Subcutaneous abdominal adipose tissue (tissue), 5 donors: Measurements from ENCODE around the gene LRIF1.

Experiments used
- H3K27ac ChIP-seq: one replicate; pipeline ENCODE4 v1.7.0; 2013; ENCODE audit warnings: low read depth, mild to moderate bottlenecking, inconsistent platforms, low read length, moderate library complexity
- H3K27me3 ChIP-seq, 5 donors: one replicate each; pipeline ENCODE4 v1.7.0; 2013; ENCODE audit warnings: low read length in 5 of 5, inconsistent platforms in 1 of 5; ENCODE audit not compliant: control insufficient read depth in 5 of 5, insufficient read depth in 4 of 5
- H3K36me3 ChIP-seq, 5 donors: one replicate each; pipeline ENCODE4 v1.7.0; 2013; ENCODE audit warnings: low read length in 5 of 5; ENCODE audit not compliant: control insufficient read depth in 5 of 5, insufficient read depth in 5 of 5
- H3K4me1 ChIP-seq, 5 donors: one replicate each; pipeline ENCODE4 v1.7.0; 2013; ENCODE audit warnings: low read length in 5 of 5, mild to moderate bottlenecking in 3 of 5, moderate library complexity in 1 of 5; ENCODE audit not compliant: control insufficient read depth in 5 of 5, insufficient read depth in 5 of 5
- H3K4me3 ChIP-seq, 5 donors: one replicate each; pipeline ENCODE4 v1.7.0; 2013; ENCODE audit warnings: low read length in 5 of 5, low read depth in 1 of 5
- H3K9ac ChIP-seq, 5 donors: one replicate each; pipeline ENCODE4 v1.7.0; 2013; ENCODE audit warnings: low read length in 5 of 5, mild to moderate bottlenecking in 4 of 5, moderate library complexity in 3 of 5
- H3K9me3 ChIP-seq, 5 donors: one replicate each; pipeline ENCODE4 v1.7.0; 2013; ENCODE audit warnings: low read length in 5 of 5; ENCODE audit not compliant: control insufficient read depth in 5 of 5
- donor health status: healthy.
- donor health status: healthy.
- donor health status: healthy.
- donor health status: healthy.
- donor health status: healthy.

Gene LRIF1

GRCh38 chr1:110976089-110976488 lies 12.4 kb upstream of the LRIF1 start:
- H3K27me3 ChIP-seq = peaks cover 0 to 5% (median 0%) of the 10 kb centered on the region in 5 donors
- H3K36me3 ChIP-seq = no peaks in the 10 kb centered on the region
- H3K27ac ChIP-seq = no peak overlapping the region
- H3K9ac ChIP-seq = no peak overlapping the region
- no peak overlapping the region for H3K4me3 ChIP-seq
- H3K9me3 ChIP-seq = peaks cover 4 to 54% (median 38%) of the 10 kb centered on the region in 5 donors
- H3K4me1 ChIP-seq = no peaks in the 10 kb centered on the region

- Histone ChIP-seq H3K4me1 (no peaks in the 10 kb centered on the region), H3K27me3 (peaks cover 0 to 5% (median 0%) of the 10 kb centered on the region in 5 donors), H3K27ac (no peak overlapping the region), H3K36me3 (no peaks in the 10 kb centered on the region), H3K4me3 (no peak overlapping the region), H3K9ac (no peak overlapping the region), H3K9me3 (peaks cover 4 to 55% (median 39%) of the 10 kb centered on the region in 5 donors)
Observed at GRCh38 chr1:110975265-110975664, 11.5 kb upstream of the LRIF1 start.

DNA sequence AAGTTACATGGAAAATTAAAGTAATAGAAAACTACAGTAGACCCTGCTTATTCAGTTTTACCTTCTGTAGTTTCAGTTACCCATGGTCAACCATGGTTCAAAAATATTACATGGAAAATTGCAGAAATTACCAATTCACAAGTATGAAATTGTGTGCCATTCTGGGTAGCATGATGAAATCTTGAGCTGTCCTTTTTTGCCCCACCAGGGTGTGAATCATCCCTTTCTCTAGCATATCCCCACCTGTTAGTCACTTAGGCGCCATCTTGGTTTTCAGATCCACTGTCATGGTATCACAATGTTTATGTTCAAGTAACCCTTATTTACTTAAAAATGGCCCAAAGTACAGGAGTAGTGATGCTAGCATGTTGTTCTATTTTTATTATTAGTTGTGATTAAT lies 3.5 kb upstream of the LRIF1 start:
- H3K36me3 ChIP-seq = no peaks in the 10 kb centered on the region
- peaks cover 0 to 8% (median 6%) of the 10 kb centered on the region in 5 donors for H3K27me3 ChIP-seq
- H3K27ac ChIP-seq = no peak overlapping the region
- H3K4me1 ChIP-seq = peaks cover 3 to 16% (median 10%) of the 10 kb centered on the region in 5 donors
- peaks cover 12 to 45% (median 17%) of the 10 kb centered on the region in 5 donors for H3K9me3 ChIP-seq
- H3K4me3 ChIP-seq = no peak overlapping the region
- no peak overlapping the region for H3K9ac ChIP-seq

DNA sequence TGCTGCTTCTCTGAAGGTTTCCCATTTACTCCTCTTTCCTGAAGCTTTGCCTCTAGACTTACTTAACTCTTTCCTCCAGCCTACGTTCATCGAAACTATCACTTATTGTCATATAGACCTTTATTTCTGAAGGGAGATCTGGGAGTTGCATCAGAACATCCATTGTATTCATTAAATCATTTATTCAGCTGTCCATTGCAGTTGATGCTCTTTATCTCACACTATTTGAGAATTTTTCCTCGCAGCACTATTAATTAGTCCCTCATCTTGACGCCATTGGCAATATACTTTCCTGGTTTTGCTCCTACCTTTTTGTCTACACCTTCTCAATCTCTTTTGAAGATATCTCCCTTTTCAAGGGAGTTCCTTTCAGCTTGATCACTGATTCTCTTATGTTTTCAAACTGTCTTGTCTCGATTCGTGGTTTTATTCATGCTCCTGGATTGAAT lies 757 bp upstream of the LRIF1 start:
- H3K36me3 ChIP-seq = no peaks in the 10 kb centered on the region
- peak overlapping the region; percentile 75 to 95 (median 87) for H3K4me3 ChIP-seq
- H3K4me1 ChIP-seq = peaks cover 3 to 22% (median 10%) of the 10 kb centered on the region in 5 donors
- peaks cover 3 to 30% (median 18%) of the 10 kb centered on the region in 5 donors for H3K9me3 ChIP-seq
- no peak overlapping the region for H3K9ac ChIP-seq
- peaks cover 0 to 8% (median 4%) of the 10 kb centered on the region in 5 donors for H3K27me3 ChIP-seq
- peak overlapping the region; percentile 92 for H3K27ac ChIP-seq

DNA sequence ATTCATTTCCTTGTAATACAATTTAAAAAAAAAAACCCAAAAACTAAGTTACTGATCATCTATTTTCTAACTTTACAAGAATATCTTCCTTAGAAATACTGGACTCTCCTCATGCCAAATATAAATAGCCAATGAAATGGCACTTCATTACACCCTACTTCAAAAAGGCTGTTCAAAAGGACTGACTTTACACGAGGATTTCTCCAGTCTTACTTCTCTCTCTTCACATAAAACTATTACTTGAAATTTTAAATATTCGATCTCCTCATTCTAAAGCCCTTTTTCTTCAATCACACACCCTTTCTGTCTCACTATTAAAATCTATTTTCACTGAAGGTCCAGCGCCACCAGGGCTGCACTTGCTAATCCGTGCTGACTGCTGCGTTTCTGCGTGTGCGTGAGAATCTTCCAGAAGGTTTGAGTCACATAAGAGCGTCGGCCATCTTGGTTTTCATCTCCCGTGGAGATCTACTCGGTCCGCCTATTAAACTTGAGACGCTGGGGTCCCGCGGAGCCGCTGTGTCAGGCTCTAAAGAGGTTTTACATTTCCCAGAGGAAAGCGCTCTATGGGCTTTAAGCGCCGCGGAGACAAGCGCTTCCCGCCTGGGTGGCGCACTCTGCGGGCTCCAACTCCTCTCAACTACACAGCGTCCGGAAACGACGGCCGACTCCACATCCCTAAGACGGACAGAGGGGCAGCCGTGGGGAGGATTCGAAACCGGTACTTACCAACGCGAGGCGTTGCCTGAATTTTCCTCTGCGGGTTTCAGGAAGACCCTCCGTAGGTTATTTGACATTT lies 631 bp downstream of the LRIF1 start:
- peaks cover 3 to 22% (median 10%) of the 10 kb centered on the region in 5 donors for H3K4me1 ChIP-seq
- H3K9ac ChIP-seq = peak overlapping the region; percentile 57 to 89 (median 81)
- peak overlapping the region; percentile 75 to 95 (median 91) for H3K4me3 ChIP-seq
- H3K36me3 ChIP-seq = peaks cover 0 to 4% (median 0%) of the 10 kb centered on the region in 5 donors
- H3K9me3 ChIP-seq = peaks cover 0 to 30% (median 20%) of the 10 kb centered on the region in 5 donors
- peaks cover 0 to 6% (median 3%) of the 10 kb centered on the region in 5 donors for H3K27me3 ChIP-seq
- H3K27ac ChIP-seq = peak overlapping the region; percentile 92

DNA sequence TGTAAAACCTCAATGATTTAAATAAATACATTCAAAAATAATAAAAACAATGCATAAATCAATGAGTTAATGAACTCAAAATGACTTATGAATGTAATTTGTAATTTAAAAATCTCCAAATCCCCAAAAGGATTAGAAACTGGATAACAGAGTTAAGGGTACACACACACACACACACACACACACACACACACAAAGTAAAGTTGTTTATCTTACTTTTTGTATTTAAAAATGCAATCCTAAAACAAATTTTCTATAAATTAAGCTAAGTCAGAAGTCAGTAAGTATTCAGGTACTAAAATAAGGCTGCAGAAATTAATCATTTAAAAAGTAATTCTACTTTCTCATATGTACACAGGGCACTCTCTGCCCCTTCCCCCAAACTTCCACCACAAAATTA lies 1.8 kb downstream of the LRIF1 start:
- Histone ChIP-seq H3K9me3 (peaks cover 0 to 27% (median 20%) of the 10 kb centered on the region in 5 donors), H3K27ac (no peak overlapping the region), H3K36me3 (peaks cover 0 to 4% (median 0%) of the 10 kb centered on the region in 5 donors), H3K4me1 (peaks cover 3 to 22% (median 10%) of the 10 kb centered on the region in 5 donors), H3K9ac (no peak overlapping the region), H3K27me3 (peaks cover 0 to 4% (median 0%) of the 10 kb centered on the region in 5 donors), H3K4me3 (no peak overlapping the region)

DNA sequence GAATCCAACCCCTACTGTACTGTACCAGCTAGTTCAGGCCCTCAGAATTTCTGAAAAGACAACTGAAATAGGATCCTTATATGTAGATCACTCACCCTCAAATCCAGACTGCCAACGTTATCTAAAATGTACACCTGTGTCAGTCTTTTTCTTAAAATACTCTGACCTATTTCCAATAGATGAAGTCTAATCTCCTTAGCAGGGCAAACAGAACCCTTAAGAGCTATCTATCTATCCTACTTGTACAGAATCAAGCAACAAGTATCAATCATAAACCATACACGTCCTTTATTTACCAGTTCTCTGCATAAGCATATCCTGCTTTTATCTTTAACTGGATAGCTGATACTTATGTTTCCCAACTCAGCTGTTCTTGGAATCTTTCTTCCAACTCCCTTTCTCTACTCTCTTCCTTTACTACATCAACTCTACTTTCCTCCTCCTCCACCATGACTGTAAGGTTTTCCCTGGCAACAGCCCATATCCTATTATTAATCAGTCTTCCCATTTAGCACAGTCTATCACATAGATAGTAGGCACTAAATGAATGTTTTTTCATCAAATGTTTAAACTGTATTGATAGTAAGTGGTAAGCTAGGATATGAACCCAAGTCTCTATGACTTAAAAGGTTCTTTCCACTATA lies 2.8 kb downstream of the LRIF1 start:
- Histone ChIP-seq H3K9ac (no peak overlapping the region), H3K27ac (no peak overlapping the region), H3K9me3 (peaks cover 0 to 25% (median 18%) of the 10 kb centered on the region in 5 donors), H3K36me3 (peaks cover 0 to 9% (median 0%) of the 10 kb centered on the region in 5 donors), H3K4me1 (peaks cover 3 to 22% (median 10%) of the 10 kb centered on the region in 5 donors), H3K27me3 (no peaks in the 10 kb centered on the region), H3K4me3 (peak overlapping the region in 1 of 5 donors; percentile 16)

DNA sequence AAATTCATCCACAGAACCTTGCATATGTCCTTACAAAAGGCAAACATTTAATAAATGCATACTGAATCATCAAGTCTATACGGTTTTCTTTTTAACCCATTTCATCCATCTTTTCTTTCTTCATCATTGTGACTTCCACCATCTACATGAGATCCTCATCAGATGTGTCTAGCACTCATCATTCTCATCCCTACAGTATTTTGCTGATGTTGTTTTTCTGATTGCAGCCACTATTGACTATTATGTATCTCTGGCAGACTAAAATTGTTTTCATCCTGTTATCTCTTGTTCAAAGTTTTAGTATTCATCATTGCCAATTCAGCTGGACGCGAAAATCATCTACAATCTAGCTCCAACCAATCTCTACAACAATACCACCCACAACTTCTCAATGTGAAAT lies 5.9 kb downstream of the LRIF1 start:
- Histone ChIP-seq H3K4me3 (no peak overlapping the region), H3K27me3 (no peaks in the 10 kb centered on the region), H3K9me3 (peaks cover 0 to 12% (median 9%) of the 10 kb centered on the region in 5 donors), H3K27ac (no peak overlapping the region), H3K4me1 (peaks cover 0 to 10% (median 0%) of the 10 kb centered on the region in 5 donors), H3K9ac (no peak overlapping the region), H3K36me3 (peaks cover 0 to 15% (median 0%) of the 10 kb centered on the region in 5 donors)

GRCh38 chr1:110956586-110956985 lies 7.1 kb downstream of the LRIF1 start:
- H3K36me3 ChIP-seq = peaks cover 8 to 26% (median 9%) of the 10 kb centered on the region in 5 donors
- no peaks in the 10 kb centered on the region for H3K27me3 ChIP-seq
- peaks cover 0 to 17% (median 11%) of the 10 kb centered on the region in 5 donors for H3K9me3 ChIP-seq
- no peak overlapping the region for H3K4me3 ChIP-seq
- H3K4me1 ChIP-seq = peaks cover 0 to 2% (median 0%) of the 10 kb centered on the region in 5 donors
- no peak overlapping the region for H3K9ac ChIP-seq
- no peak overlapping the region for H3K27ac ChIP-seq

- no peaks in the 10 kb centered on the region for H3K4me1 ChIP-seq
- no peaks in the 10 kb centered on the region for H3K27me3 ChIP-seq
- H3K9me3 ChIP-seq = peaks cover 0 to 6% (median 5%) of the 10 kb centered on the region in 5 donors
- H3K9ac ChIP-seq = no peak overlapping the region
- H3K36me3 ChIP-seq = peaks cover 12 to 43% (median 19%) of the 10 kb centered on the region in 5 donors
- H3K4me3 ChIP-seq = no peak overlapping the region
- no peak overlapping the region for H3K27ac ChIP-seq
Observed at GRCh38 chr1:110953031-110953430, 10.7 kb downstream of the LRIF1 start.
